Adrenal gland (tissue), 12 donors: ENCODE results near the gene CNTLN. TPM values are rescaled to one million over a fixed set of nuclear protein-coding genes. Genes with fewer than 3 reads are reported as not detected.
"Not testable (repeated sequence)": the region's sequence is repeated elsewhere in the genome, so short reads cannot be mapped to it uniquely, and the experiment has no call there.

ENCODE experiments used
- DNase-seq, 7 donors: peaks; one replicate each; pipeline ENCODE4 v3.0.0-alpha.2; 2019 to 2020
- H3K27ac ChIP-seq, 5 donors: fragments of 200-600 bp; sonication (generic) in 4 of 5; 1 replicate in 3 of 5; 2 replicates in 2 of 5; pipeline versions ENCODE4 v1.5.1 to v1.8.0; 2016 to 2020; ENCODE audit warnings: mild to moderate bottlenecking in 1 of 5
- H3K27me3 ChIP-seq: fragments of 200-600 bp; 2 replicates; pipeline ENCODE4 v1.8.0; 2021
- H3K36me3 ChIP-seq, 2 donors: fragments of 200-600 bp; replicated peaks in 1 of 2; 1 replicate in 1 of 2; 2 replicates in 1 of 2; pipeline versions ENCODE4 v1.5.1 to v1.8.0; 2018 to 2022
- H3K4me1 ChIP-seq, 2 donors: fragments of 200-600 bp; replicated peaks in 1 of 2; 1 replicate in 1 of 2; 2 replicates in 1 of 2; pipeline versions ENCODE4 v1.5.1 to v1.8.0; 2018 to 2021
- H3K4me3 ChIP-seq, 4 donors: fragments of 200-600 bp; sonication (generic) in 3 of 4; one replicate each; pipeline ENCODE4 v1.5.1; 2016 to 2018
- H3K9me3 ChIP-seq, 3 donors: fragments of 200-600 bp; sonication (generic) in 1 of 3; replicated peaks in 1 of 3; 1 replicate in 2 of 3; 2 replicates in 1 of 3; pipeline versions ENCODE4 v1.5.1 to v1.8.0; 2016 to 2021
- CTCF ChIP-seq, 6 experiments: fragments of 450-650 bp in 4 of 6; fragments of 200-600 bp in 2 of 6; sonication (generic) in 1 of 6; IDR thresholded peaks; 1 replicate in 5 of 6; 2 replicates in 1 of 6; pipeline versions ENCODE4 v1.5.1 to v1.8.0; 2016 to 2021; ENCODE audit warnings: antibody characterized with exemption in 6 of 6, mild to moderate bottlenecking in 2 of 6, moderate library complexity in 1 of 6
- POLR2A ChIP-seq, 2 donors: fragments of 450-650 bp; IDR thresholded peaks; one replicate each; pipeline ENCODE4 v1.6.1; 2017; ENCODE audit warnings: antibody characterized with exemption in 2 of 2, mild to moderate bottlenecking in 2 of 2, moderate library complexity in 1 of 2
- WGBS, 4 donors: extraction: QIAGEN DNeasy Blood & Tissue Kit in 2 of 4; methylation state at CpG; one replicate each; pipeline versions ENCODE4 v1.1.5 to v1.1.7; 2013 to 2017; 5-methylcytosine and 5-hydroxymethylcytosine counted together
- intact Hi-C, 2 donors: fragments of 100-400 bp; cut with DNase I; formaldehyde crosslinking; loops; one replicate each; pipeline versions ENCODE4 v1.14.1 to v1.15.0; 2022 to 2023
- polyA plus RNA-seq, 3 donors: library from polyadenylated mRNA; stranded (reverse); fragments of 200-250 nt in 2 of 3; fragments of 350-450 nt in 1 of 3; fragmentation: Illumina TruSeq in 1 of 3; extraction: RNeasy Lipid Tissue Mini Kit (QIAGEN cat#74804) in 1 of 3; gene quantifications; one replicate each; pipeline ENCODE4 v1.2.3, GENCODE V29; 2013 to 2014
- total RNA-seq, 9 donors: library from RNA; depleted of rRNA in 4 of 9; stranded (reverse); fragments of >200 nt in 4 of 9; fragments of 120-200 nt in 1 of 9; fragmentation: NEBNext Ultra II Directional in 1 of 9; extraction: Animal tissue kit (Norgen Biotek cat#: 25700) in 1 of 9; gene quantifications; one replicate each; pipeline versions ENCODE4 v1.1.0 to v1.2.4, GENCODE V29; 2013 to 2023
- donor health status: healthy with polysubstance abuse.
- donor health status: Bipolar disorder and iron deficiency.
- donor health status: DM: yes; HTN: yes; CAD: no.
- donor health status: DM: no; HTN: no; CAD: no.
- donor health status: DM: no; HTN: no; CAD: no.
- donor health status: DM: yes; HTN: yes; CAD: no.

CNTLN gene
- total and polyA plus RNA-seq, 12 donors, result 2.1 to 13.6 (median 6.4) TPM

GRCh38 chr9:17332115-17332514, 197.3 kb downstream of the CNTLN start:
- Histone ChIP-seq H3K36me3 (no peaks in the 10 kb centered on the region), H3K9me3 (peaks cover 0 to 4% (median 0%) of the 10 kb centered on the region in 3 donors), H3K27ac (no peak overlapping the region), H3K4me3 (no peak overlapping the region), H3K4me1 (no peaks in the 10 kb centered on the region), H3K27me3 (no peaks in the 10 kb centered on the region)
- DNase-seq, result no peak
- intact Hi-C loops, result no loop called here
- TF ChIP-seq POLR2A (IDR thresholded peaks at IDR 0.05) (no peak), CTCF (IDR thresholded peaks at IDR 0.05) (no peak)
- 90 to 93% (median 92%) methylated on average over 3 of the region's 3 CpGs for WGBS, 4 donors

GRCh38 chr9:17339156-17339555, 204.3 kb downstream of the CNTLN start:
- H3K4me3 ChIP-seq, result no peak overlapping the region
- peaks cover 0 to 6% (median 0%) of the 10 kb centered on the region in 3 donors for H3K9me3 ChIP-seq
- no peaks in the 10 kb centered on the region for H3K4me1 ChIP-seq
- no peak for DNase-seq
- TF ChIP-seq CTCF (IDR thresholded peaks at IDR 0.05), result no peak
- no peak for TF ChIP-seq POLR2A (IDR thresholded peaks at IDR 0.05)
- no peaks in the 10 kb centered on the region for H3K36me3 ChIP-seq
- intact Hi-C loops, result no loop called here
- H3K27ac ChIP-seq, result no peak overlapping the region
- H3K27me3 ChIP-seq, result no peaks in the 10 kb centered on the region

- Histone ChIP-seq H3K27me3 (no peaks in the 10 kb centered on the region), H3K4me3 (no peak overlapping the region), H3K27ac (no peak overlapping the region), H3K4me1 (no peaks in the 10 kb centered on the region), H3K9me3 (peaks cover 0 to 6% (median 0%) of the 10 kb centered on the region in 3 donors), H3K36me3 (no peaks in the 10 kb centered on the region)
- DNase-seq, result no peak
- intact Hi-C loops, result no loop called here
- TF ChIP-seq POLR2A (IDR thresholded peaks at IDR 0.05) (no peak), CTCF (IDR thresholded peaks at IDR 0.05) (no peak)
- WGBS, 4 donors, result 73 to 98% (median 94%) methylated on average over 4 of the region's 4 CpGs
These were observed 207.9 kb downstream of the CNTLN start for GRCh38 chr9:17342696-17343095.

GRCh38 chr9:17349831-17350230, 215.0 kb downstream of the CNTLN start:
- Histone ChIP-seq H3K36me3 (no peaks in the 10 kb centered on the region), H3K9me3 (no peaks in the 10 kb centered on the region), H3K27ac (no peak overlapping the region), H3K27me3 (no peaks in the 10 kb centered on the region), H3K4me1 (peaks cover 3 to 6% of the 10 kb centered on the region in 2 donors), H3K4me3 (no peak overlapping the region)
- DNase-seq, result no peak
- TF ChIP-seq POLR2A (IDR thresholded peaks at IDR 0.05) (no peak), CTCF (IDR thresholded peaks at IDR 0.05) (no peak)
- intact Hi-C loops, result no loop called here

- H3K27me3 ChIP-seq, H3K9me3 ChIP-seq, H3K4me3 ChIP-seq, H3K27ac ChIP-seq, intact Hi-C loops, H3K36me3 ChIP-seq, DNase-seq: not testable (repeated sequence)
- H3K4me1 ChIP-seq, result peaks cover 3 to 10% of the 10 kb centered on the region in 2 donors
- WGBS, 4 donors, result 94 to 96% (median 95%) methylated on average over 10 to 25 of the region's 25 CpGs; no CpG with 5 or more reads in 1 of the 4 donors
These were observed 219.2 kb downstream of the CNTLN start for GRCh38 chr9:17354006-17354405.
